Activated CD4-positive, alpha-beta T cell treated with anti-CD3 and anti-CD28 coated beads, Interleukin-2, amount 50 U/mL, for 4 hours (primary cell): ENCODE data around the gene SMIM28.
"Not testable (repeated sequence)": the region's sequence is repeated elsewhere in the genome, so short reads cannot be mapped to it uniquely, and the experiment has no call there.

Source experiments
- DNase-seq, 2 experiments: peaks; one replicate each; pipeline ENCODE4 v3.0.0-alpha.2; 2020

The SMIM28 gene

GRCh38 chr6:138377844-138378243 is at the start of gene SMIM28:
SMIM28 (plus strand) TSS chr6:138377905; CDS start chr6:138378073, 168 bp downstream.
- DNase-seq: no peak

- DNase-seq: no peak
Observed at GRCh38 chr6:138328210-138328609, 49.5 kb upstream of the SMIM28 start.

GRCh38 chr6:138330763-138331162 is 46.9 kb upstream of the SMIM28 start:
- DNase-seq: no peak

- DNase-seq: no peak
Observed at GRCh38 chr6:138331444-138331843, 46.3 kb upstream of the SMIM28 start.

- no peak for DNase-seq
Observed at GRCh38 chr6:138331984-138332383, 45.7 kb upstream of the SMIM28 start.

- no peak for DNase-seq
Observed at GRCh38 chr6:138334000-138334399, 43.7 kb upstream of the SMIM28 start.

GRCh38 chr6:138334963-138335362 is 42.7 kb upstream of the SMIM28 start:
- no peak for DNase-seq

GRCh38 chr6:138336221-138336620 is 41.5 kb upstream of the SMIM28 start:
- no peak for DNase-seq

GRCh38 chr6:138337076-138337475 is 40.6 kb upstream of the SMIM28 start:
- no peak for DNase-seq

- no peak for DNase-seq
Observed at GRCh38 chr6:138339024-138339423, 38.7 kb upstream of the SMIM28 start.

GRCh38 chr6:138341176-138341575 is 36.5 kb upstream of the SMIM28 start:
- DNase-seq: no peak

GRCh38 chr6:138343112-138343511 is 34.6 kb upstream of the SMIM28 start:
- DNase-seq: no peak

- no peak for DNase-seq
Observed at GRCh38 chr6:138345565-138346285, 32.0 kb upstream of the SMIM28 start.

GRCh38 chr6:138346302-138347195 is 31.2 kb upstream of the SMIM28 start:
- DNase-seq: no peak

GRCh38 chr6:138347864-138348263 is 29.8 kb upstream of the SMIM28 start:
- DNase-seq: no peak

- no peak for DNase-seq
Observed at GRCh38 chr6:138349891-138350290, 27.8 kb upstream of the SMIM28 start.

GRCh38 chr6:138357928-138358327 is 19.8 kb upstream of the SMIM28 start:
- DNase-seq: no peak

- not testable (repeated sequence) for DNase-seq
Observed at GRCh38 chr6:138368684-138369083, 9.0 kb upstream of the SMIM28 start.

- no peak for DNase-seq
Observed at GRCh38 chr6:138370631-138371451, 6.9 kb upstream of the SMIM28 start.

GRCh38 chr6:138371452-138371711 is 6.3 kb upstream of the SMIM28 start:
- DNase-seq: no peak

GRCh38 chr6:138371720-138372119 is 6.0 kb upstream of the SMIM28 start:
- DNase-seq: no peak

GRCh38 chr6:138372711-138373463 is 4.8 kb upstream of the SMIM28 start:
- DNase-seq: no peak

- DNase-seq: no peak
Observed at GRCh38 chr6:138374230-138374629, 3.5 kb upstream of the SMIM28 start.
